ENCODE data around the gene SYT14.
"Not testable (repeated sequence)": the region's sequence is repeated elsewhere in the genome, so short reads cannot be mapped to it uniquely, and the experiment has no call there.

Gene SYT14

GRCh38 chr1:209962388-209962787, 24.4 kb downstream of the SYT14 start:
- H4K20me1 ChIP-seq (ENCODE audit: insufficient read depth, low read length), result no peaks in the 10 kb centered on the region
- no peak for TF ChIP-seq EZH2phosphoT487 (IDR thresholded peaks at IDR 0.05; ENCODE audit: low read depth)
- no peak for TF ChIP-seq CTCF (IDR thresholded peaks at IDR 0.05; ENCODE audit: low read depth, low read length)
- H3K9me3 ChIP-seq (ENCODE audit: insufficient read depth, low read length), result no peaks in the 10 kb centered on the region
- H3K4me2 ChIP-seq (ENCODE audit: low read length), result no peak overlapping the region
- peaks cover 21% of the 10 kb centered on the region; the same call in 1 of the 2 replicates for H3K27me3 ChIP-seq (ENCODE audit: low read depth, low read length)
- H3K79me2 ChIP-seq (ENCODE audit: low read length), result no peaks in the 10 kb centered on the region
- no peak overlapping the region for H3K9ac ChIP-seq (ENCODE audit: low read length)
- no peaks in the 10 kb centered on the region for H3K4me1 ChIP-seq (ENCODE audit: low read length)
- no peak overlapping the region for H2AFZ ChIP-seq (ENCODE audit: low read depth, low read length)
- H3K36me3 ChIP-seq (replicated peaks; ENCODE audit: low read depth, low read length), result no peaks in the 10 kb centered on the region
- no peak overlapping the region for H3K4me3 ChIP-seq (ENCODE audit: low read length)
- H3K27ac ChIP-seq (ENCODE audit: low read length), result no peak overlapping the region

- Histone ChIP-seq H3K36me3 (replicated peaks; ENCODE audit: low read depth, low read length) (no peaks in the 10 kb centered on the region), H3K4me3 (ENCODE audit: low read length) (no peak overlapping the region), H4K20me1 (ENCODE audit: insufficient read depth, low read length) (no peaks in the 10 kb centered on the region), H3K27me3 (ENCODE audit: low read depth, low read length) (peaks cover 18% of the 10 kb centered on the region; the same call in 1 of the 2 replicates), H3K27ac (ENCODE audit: low read length) (no peak overlapping the region), H3K9me3 (ENCODE audit: insufficient read depth, low read length) (no peaks in the 10 kb centered on the region), H3K4me2 (ENCODE audit: low read length) (no peak overlapping the region), H3K9ac (ENCODE audit: low read length) (no peak overlapping the region), H2AFZ (ENCODE audit: low read depth, low read length) (no peak overlapping the region), H3K79me2 (ENCODE audit: low read length) (no peaks in the 10 kb centered on the region), H3K4me1 (ENCODE audit: low read length) (no peaks in the 10 kb centered on the region)
- no peak for TF ChIP-seq EZH2phosphoT487 (IDR thresholded peaks at IDR 0.05; ENCODE audit: low read depth)
- TF ChIP-seq CTCF (IDR thresholded peaks at IDR 0.05; ENCODE audit: low read depth, low read length), result no peak
These were observed 24.8 kb downstream of the SYT14 start for GRCh38 chr1:209962856-209963255.

- no peaks in the 10 kb centered on the region for H3K9me3 ChIP-seq (ENCODE audit: insufficient read depth, low read length)
- no peak overlapping the region for H3K9ac ChIP-seq (ENCODE audit: low read length)
- H3K4me3 ChIP-seq (ENCODE audit: low read length), result no peak overlapping the region
- H3K4me2 ChIP-seq (ENCODE audit: low read length), result no peak overlapping the region
- H3K4me1 ChIP-seq (ENCODE audit: low read length), result no peaks in the 10 kb centered on the region
- H4K20me1 ChIP-seq (ENCODE audit: insufficient read depth, low read length), result no peaks in the 10 kb centered on the region
- TF ChIP-seq EZH2phosphoT487 (IDR thresholded peaks at IDR 0.05; ENCODE audit: low read depth) (no peak), CTCF (IDR thresholded peaks at IDR 0.05; ENCODE audit: low read depth, low read length) (no peak)
- no peak overlapping the region for H3K27ac ChIP-seq (ENCODE audit: low read length)
- no peaks in the 10 kb centered on the region for H3K79me2 ChIP-seq (ENCODE audit: low read length)
- peaks cover 12% of the 10 kb centered on the region; the same call in 1 of the 2 replicates for H3K27me3 ChIP-seq (ENCODE audit: low read depth, low read length)
- no peaks in the 10 kb centered on the region for H3K36me3 ChIP-seq (replicated peaks; ENCODE audit: low read depth, low read length)
- H2AFZ ChIP-seq (ENCODE audit: low read depth, low read length), result no peak overlapping the region
These were observed 28.0 kb downstream of the SYT14 start for GRCh38 chr1:209965996-209966395.

GRCh38 chr1:209978721-209979120, 40.7 kb downstream of the SYT14 start:
- H3K79me2 ChIP-seq (ENCODE audit: low read length); H3K4me1 ChIP-seq (ENCODE audit: low read length); H3K4me3 ChIP-seq (ENCODE audit: low read length); H3K36me3 ChIP-seq (replicated peaks; ENCODE audit: low read depth, low read length); H4K20me1 ChIP-seq (ENCODE audit: insufficient read depth, low read length); H3K9ac ChIP-seq (ENCODE audit: low read length); H3K27ac ChIP-seq (ENCODE audit: low read length); H2AFZ ChIP-seq (ENCODE audit: low read depth, low read length); H3K9me3 ChIP-seq (ENCODE audit: insufficient read depth, low read length); H3K4me2 ChIP-seq (ENCODE audit: low read length): not testable (repeated sequence)
- H3K27me3 ChIP-seq (ENCODE audit: low read depth, low read length), result peaks cover 11% of the 10 kb centered on the region; the same call in 1 of the 2 replicates

- no peak overlapping the region for H2AFZ ChIP-seq (ENCODE audit: low read depth, low read length)
- TF ChIP-seq EZH2phosphoT487 (IDR thresholded peaks at IDR 0.05; ENCODE audit: low read depth) (no peak), CTCF (IDR thresholded peaks at IDR 0.05; ENCODE audit: low read depth, low read length) (no peak)
- H3K27ac ChIP-seq (ENCODE audit: low read length), result no peak overlapping the region
- no peaks in the 10 kb centered on the region for H4K20me1 ChIP-seq (ENCODE audit: insufficient read depth, low read length)
- no peaks in the 10 kb centered on the region for H3K9me3 ChIP-seq (ENCODE audit: insufficient read depth, low read length)
- no peaks in the 10 kb centered on the region for H3K4me1 ChIP-seq (ENCODE audit: low read length)
- no peak overlapping the region for H3K4me3 ChIP-seq (ENCODE audit: low read length)
- no peak overlapping the region for H3K4me2 ChIP-seq (ENCODE audit: low read length)
- peaks cover 22% of the 10 kb centered on the region for H3K27me3 ChIP-seq (ENCODE audit: low read depth, low read length)
- H3K79me2 ChIP-seq (ENCODE audit: low read length), result no peaks in the 10 kb centered on the region
- H3K36me3 ChIP-seq (replicated peaks; ENCODE audit: low read depth, low read length), result no peaks in the 10 kb centered on the region
- no peak overlapping the region for H3K9ac ChIP-seq (ENCODE audit: low read length)
These were observed 45.9 kb downstream of the SYT14 start for GRCh38 chr1:209983953-209984352.
